Measurements from ENCODE around the gene FKBP1A.

Gene FKBP1A

GRCh38 chr20:1417273-1417672 lies 24.4 kb upstream of the FKBP1A start:
- Mint-ChIP-seq H3K4me3 (no peak overlapping the region), H3K9me3 (peaks cover 9% of the 10 kb centered on the region), H3K36me3 (ENCODE audit: low read depth) (no peaks in the 10 kb centered on the region), H3K27me3 (ENCODE audit: low read depth) (no peaks in the 10 kb centered on the region), H3K27ac (no peak overlapping the region), H3K4me1 (no peaks in the 10 kb centered on the region)
- TF ChIP-seq, protein P1, sequence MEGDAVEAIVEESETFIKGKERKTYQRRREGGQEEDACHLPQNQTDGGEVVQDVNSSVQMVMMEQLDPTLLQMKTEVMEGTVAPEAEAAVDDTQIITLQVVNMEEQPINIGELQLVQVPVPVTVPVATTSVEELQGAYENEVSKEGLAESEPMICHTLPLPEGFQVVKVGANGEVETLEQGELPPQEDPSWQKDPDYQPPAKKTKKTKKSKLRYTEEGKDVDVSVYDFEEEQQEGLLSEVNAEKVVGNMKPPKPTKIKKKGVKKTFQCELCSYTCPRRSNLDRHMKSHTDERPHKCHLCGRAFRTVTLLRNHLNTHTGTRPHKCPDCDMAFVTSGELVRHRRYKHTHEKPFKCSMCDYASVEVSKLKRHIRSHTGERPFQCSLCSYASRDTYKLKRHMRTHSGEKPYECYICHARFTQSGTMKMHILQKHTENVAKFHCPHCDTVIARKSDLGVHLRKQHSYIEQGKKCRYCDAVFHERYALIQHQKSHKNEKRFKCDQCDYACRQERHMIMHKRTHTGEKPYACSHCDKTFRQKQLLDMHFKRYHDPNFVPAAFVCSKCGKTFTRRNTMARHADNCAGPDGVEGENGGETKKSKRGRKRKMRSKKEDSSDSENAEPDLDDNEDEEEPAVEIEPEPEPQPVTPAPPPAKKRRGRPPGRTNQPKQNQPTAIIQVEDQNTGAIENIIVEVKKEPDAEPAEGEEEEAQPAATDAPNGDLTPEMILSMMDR (IDR thresholded peaks at IDR 0.05; ENCODE audit: unreplicated experiment in 3 of 3): no peak

DNA sequence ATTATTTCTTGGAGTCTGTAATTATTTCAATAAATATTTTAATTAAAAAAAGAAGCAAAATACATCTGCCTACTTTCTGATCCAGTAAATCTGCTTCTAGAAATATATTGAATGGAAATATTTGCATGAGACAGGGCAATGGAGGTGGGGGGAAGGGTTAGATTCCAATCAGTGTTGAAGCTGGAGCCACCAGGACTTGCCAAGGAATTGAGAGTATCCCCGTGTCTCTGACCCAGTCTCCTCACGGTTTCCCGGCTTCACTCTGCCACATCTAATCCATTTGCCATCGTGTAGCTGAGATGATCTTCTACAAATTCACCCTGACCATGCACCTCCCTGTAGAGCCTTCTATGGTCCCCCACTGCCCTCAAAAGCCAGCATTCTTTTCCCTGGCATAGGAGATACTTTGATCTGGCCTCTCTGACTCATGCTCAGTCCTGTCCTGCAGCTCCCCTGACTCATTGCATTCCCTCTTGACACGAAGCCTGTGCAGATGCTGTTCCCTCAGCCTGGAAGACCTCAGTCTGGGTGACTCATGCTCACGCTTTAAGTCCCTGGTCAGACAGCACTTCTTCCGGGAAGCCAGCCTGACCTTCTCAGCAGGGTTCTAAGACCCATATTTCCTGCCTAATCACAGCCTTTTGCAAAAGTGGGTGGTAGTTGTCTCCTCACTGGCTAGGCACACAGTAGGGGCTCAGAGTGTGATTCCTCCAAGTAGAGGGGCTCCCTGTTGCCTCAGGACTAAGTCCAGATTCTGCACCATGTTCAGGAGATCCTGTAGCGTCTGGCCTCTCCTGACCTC lies 23.0 kb upstream of the FKBP1A start:
- Mint-ChIP-seq H3K4me1 (no peaks in the 10 kb centered on the region), H3K27me3 (ENCODE audit: low read depth) (no peaks in the 10 kb centered on the region), H3K4me3 (no peak overlapping the region), H3K27ac (no peak overlapping the region), H3K9me3 (peaks cover 10% of the 10 kb centered on the region), H3K36me3 (ENCODE audit: low read depth) (no peaks in the 10 kb centered on the region)
- TF ChIP-seq, protein P1 (IDR thresholded peaks at IDR 0.05; ENCODE audit: unreplicated experiment in 3 of 3): no peak

DNA sequence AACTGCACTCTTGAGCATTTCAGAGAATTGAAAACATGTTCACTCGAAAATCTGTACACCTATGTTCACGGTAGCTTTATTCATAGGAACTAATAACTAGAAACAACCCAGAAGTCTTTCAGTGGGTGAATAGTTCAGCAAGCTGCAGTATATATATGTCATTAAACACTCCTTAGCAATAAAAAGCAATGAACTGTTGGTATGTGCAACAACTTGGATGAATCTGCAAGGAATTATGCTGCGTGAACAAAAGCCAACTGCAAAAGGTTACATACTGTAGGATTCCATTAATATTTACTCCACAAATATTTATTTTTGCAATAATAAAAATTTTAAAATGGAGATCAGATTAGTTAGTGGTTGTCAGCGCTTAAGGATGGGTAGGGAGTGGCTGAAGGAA lies 22.1 kb upstream of the FKBP1A start:
- H3K27me3 Mint-ChIP-seq (ENCODE audit: low read depth): peaks cover 4% of the 10 kb centered on the region
- no peak overlapping the region for H3K4me3 Mint-ChIP-seq
- H3K9me3 Mint-ChIP-seq: peaks cover 10% of the 10 kb centered on the region
- TF ChIP-seq, protein P1 (IDR thresholded peaks at IDR 0.05; ENCODE audit: unreplicated experiment in 3 of 3): no peak
- no peaks in the 10 kb centered on the region for H3K4me1 Mint-ChIP-seq
- no peak overlapping the region for H3K27ac Mint-ChIP-seq
- no peaks in the 10 kb centered on the region for H3K36me3 Mint-ChIP-seq (ENCODE audit: low read depth)

- H3K9me3 Mint-ChIP-seq: peaks cover 3% of the 10 kb centered on the region
- no peak overlapping the region for H3K4me3 Mint-ChIP-seq
- TF ChIP-seq, protein P1 (IDR thresholded peaks at IDR 0.05; ENCODE audit: unreplicated experiment in 3 of 3): no peak
- H3K36me3 Mint-ChIP-seq (ENCODE audit: low read depth): no peaks in the 10 kb centered on the region
- peaks cover 12% of the 10 kb centered on the region for H3K27me3 Mint-ChIP-seq (ENCODE audit: low read depth)
- no peak overlapping the region for H3K27ac Mint-ChIP-seq
- no peaks in the 10 kb centered on the region for H3K4me1 Mint-ChIP-seq
These were observed 12.9 kb upstream of the FKBP1A start for GRCh38 chr20:1405801-1406200.

- Mint-ChIP-seq H3K27me3 (ENCODE audit: low read depth) (peaks cover 12% of the 10 kb centered on the region), H3K9me3 (no peaks in the 10 kb centered on the region), H3K4me1 (peaks cover 13% of the 10 kb centered on the region), H3K36me3 (ENCODE audit: low read depth) (no peaks in the 10 kb centered on the region), H3K27ac (no peak overlapping the region), H3K4me3 (no peak overlapping the region)
- TF ChIP-seq, protein P1 (IDR thresholded peaks at IDR 0.05; ENCODE audit: unreplicated experiment in 3 of 3): no peak
These were observed 10.8 kb upstream of the FKBP1A start for GRCh38 chr20:1403624-1404023.

GRCh38 chr20:1402149-1402548 lies 9.3 kb upstream of the FKBP1A start:
- H3K4me1 Mint-ChIP-seq: peaks cover 13% of the 10 kb centered on the region
- H3K4me3 Mint-ChIP-seq: no peak overlapping the region
- no peaks in the 10 kb centered on the region for H3K36me3 Mint-ChIP-seq (ENCODE audit: low read depth)
- H3K9me3 Mint-ChIP-seq: no peaks in the 10 kb centered on the region
- no peak overlapping the region for H3K27ac Mint-ChIP-seq
- peaks cover 17% of the 10 kb centered on the region for H3K27me3 Mint-ChIP-seq (ENCODE audit: low read depth)
- TF ChIP-seq, protein P1 (IDR thresholded peaks at IDR 0.05; ENCODE audit: unreplicated experiment in 3 of 3): no peak

Measured in nephron (organoid).